ENCODE data around the gene HSH2D.
A peak's percentile ranks its signal among the peaks of the same experiment; 100 is the strongest.
"Not testable (repeated sequence)": the region's sequence is repeated elsewhere in the genome, so short reads cannot be mapped to it uniquely, and the experiment has no call there.

HSH2D gene, protein sequence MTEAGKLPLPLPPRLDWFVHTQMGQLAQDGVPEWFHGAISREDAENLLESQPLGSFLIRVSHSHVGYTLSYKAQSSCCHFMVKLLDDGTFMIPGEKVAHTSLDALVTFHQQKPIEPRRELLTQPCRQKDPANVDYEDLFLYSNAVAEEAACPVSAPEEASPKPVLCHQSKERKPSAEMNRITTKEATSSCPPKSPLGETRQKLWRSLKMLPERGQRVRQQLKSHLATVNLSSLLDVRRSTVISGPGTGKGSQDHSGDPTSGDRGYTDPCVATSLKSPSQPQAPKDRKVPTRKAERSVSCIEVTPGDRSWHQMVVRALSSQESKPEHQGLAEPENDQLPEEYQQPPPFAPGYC

GRCh38 chr19:16143399-16144215, at the start of gene HSH2D:
Gene HSH2D (plus strand): TSS chr19:16143685. CDS start chr19:16148751, 5,066 bp downstream.
- peak; percentile 56 to 60 for DNase-seq (ENCODE audit: low read depth in 2 of 2)

DNA sequence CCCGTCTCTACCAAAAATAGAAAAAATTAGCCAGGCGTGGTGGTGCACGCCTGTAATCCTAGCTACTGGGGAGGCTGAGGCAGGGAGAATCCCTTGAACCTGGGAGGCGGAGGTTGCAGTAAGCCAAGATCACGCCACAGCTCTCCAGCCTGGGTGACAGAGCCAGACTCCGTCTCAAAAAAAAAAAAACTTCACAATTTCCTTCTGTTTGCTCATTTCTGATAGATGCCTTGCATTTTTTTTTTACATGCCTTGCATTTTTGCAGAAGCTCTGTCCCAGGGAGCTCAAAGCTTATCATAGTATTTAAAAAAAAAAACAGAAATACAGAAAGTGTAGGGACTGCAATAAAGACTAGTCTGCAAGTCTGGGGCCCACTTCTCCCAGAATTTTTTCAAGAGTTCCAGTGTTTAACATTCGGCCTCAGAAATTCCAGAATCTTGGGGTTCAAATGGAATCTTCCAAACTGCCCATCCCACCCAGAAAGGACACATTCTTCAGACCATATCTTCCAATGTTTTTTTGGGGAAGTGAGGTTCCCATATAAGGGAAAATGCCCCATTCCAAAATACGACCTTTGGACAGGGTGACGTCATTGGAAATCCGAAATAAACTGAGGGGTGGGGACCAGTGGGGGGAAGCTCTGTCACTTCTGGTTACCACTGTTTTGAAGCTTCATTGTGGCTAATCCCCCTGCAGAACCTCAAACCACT, 49.0 kb upstream of the HSH2D start:
- DNase-seq (ENCODE audit: low read depth in 2 of 2) = no peak

GRCh38 chr19:16095071-16095571, 48.4 kb upstream of the HSH2D start:
- no peak for DNase-seq (ENCODE audit: low read depth in 2 of 2)

GRCh38 chr19:16096280-16096855, 47.1 kb upstream of the HSH2D start:
- no peak for DNase-seq (ENCODE audit: low read depth in 2 of 2)

- no peak for DNase-seq (ENCODE audit: low read depth in 2 of 2)
Observed at GRCh38 chr19:16098416-16098768, 45.1 kb upstream of the HSH2D start.

DNA sequence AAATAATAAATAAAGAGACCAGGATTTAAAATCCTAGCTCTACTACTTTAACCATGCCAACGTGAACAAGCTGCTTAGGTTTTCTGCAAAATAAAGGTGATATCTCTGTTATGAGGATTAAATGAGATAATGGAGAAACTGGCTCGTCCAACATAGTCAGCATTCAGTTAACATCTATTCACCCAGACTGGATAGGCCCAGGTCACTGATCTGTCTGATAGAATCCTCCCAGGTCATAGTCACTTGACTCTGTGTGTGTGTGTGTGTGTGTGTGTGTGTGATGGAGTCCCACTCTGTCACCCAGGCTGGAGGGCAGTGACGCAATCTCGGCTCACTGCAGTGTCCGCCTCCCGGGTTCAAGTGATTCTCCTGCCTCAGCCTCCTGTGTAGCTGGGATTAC, 44.7 kb upstream of the HSH2D start:
- DNase-seq (ENCODE audit: low read depth in 2 of 2) = no peak

GRCh38 chr19:16099314-16099965, 44.0 kb upstream of the HSH2D start:
- DNase-seq (ENCODE audit: low read depth in 2 of 2) = not testable (repeated sequence)

GRCh38 chr19:16100524-16100923, 43.0 kb upstream of the HSH2D start:
- DNase-seq (ENCODE audit: low read depth in 2 of 2) = no peak

DNA sequence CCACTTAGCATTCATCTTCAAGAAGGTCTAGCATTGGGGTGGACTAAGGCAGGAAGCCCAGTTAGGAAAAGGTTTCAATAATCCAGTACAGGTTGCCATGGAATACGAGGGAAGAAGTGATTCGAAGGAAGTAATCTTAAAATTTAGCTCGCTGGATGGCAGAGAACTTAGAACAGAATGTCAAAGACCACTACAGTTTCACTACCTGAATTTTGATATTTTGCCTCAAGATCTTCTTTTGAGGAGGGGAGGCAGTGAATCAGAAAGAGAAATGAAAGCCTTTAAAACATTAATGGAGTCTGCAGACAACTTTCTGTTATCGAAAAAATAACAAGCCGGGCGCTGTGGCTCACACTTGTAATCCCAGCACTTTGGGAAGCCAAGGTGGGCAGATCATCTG, 38.8 kb upstream of the HSH2D start:
- no peak for DNase-seq (ENCODE audit: low read depth in 2 of 2)

GRCh38 chr19:16106121-16106520, 37.4 kb upstream of the HSH2D start:
- no peak for DNase-seq (ENCODE audit: low read depth in 2 of 2)

DNA sequence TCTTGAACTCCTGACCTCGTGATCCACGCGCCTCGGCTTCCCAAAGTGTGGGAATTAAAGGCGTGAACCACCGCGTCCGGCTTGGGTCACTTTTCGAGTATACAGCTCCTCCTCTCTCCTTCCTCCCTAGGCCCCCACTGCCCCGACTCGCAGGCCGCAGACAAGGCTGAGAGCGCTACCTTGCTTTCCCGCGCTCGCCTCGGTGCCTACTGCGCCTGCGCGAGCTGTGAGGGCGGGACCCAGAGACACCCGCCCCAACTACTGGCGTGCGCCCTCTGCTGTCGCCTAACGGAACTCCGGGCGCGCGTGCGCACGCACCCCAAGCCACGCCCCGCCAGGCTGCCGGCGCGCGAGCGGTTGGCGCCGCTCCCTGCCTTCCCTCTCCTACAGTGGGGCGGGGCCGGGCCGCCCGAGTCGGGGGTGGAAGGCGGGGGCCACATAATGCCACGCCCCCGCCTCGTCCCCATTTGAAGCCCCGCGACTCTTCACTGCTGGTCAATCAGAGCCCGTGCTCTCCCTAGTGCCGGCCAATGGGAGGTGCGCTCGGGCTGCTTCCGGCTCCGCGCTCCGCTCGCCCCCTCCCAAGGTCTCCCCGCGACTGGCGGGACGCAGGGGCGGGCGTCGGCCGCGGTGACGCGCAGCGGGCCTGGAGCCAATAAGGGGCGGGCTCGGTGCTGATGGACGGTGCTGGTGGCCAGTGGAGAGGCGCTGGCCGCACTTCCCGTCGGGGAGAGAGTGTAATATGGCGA, 32.2 kb upstream of the HSH2D start, which contains the start of gene RAB8A:
RAB8A (plus strand) TSS at position 730 of the 749 bp plus-strand sequence; CDS start at position 743, 13 bp downstream.
- peak; percentile 99 to 100 for DNase-seq (ENCODE audit: low read depth in 2 of 2)

DNA sequence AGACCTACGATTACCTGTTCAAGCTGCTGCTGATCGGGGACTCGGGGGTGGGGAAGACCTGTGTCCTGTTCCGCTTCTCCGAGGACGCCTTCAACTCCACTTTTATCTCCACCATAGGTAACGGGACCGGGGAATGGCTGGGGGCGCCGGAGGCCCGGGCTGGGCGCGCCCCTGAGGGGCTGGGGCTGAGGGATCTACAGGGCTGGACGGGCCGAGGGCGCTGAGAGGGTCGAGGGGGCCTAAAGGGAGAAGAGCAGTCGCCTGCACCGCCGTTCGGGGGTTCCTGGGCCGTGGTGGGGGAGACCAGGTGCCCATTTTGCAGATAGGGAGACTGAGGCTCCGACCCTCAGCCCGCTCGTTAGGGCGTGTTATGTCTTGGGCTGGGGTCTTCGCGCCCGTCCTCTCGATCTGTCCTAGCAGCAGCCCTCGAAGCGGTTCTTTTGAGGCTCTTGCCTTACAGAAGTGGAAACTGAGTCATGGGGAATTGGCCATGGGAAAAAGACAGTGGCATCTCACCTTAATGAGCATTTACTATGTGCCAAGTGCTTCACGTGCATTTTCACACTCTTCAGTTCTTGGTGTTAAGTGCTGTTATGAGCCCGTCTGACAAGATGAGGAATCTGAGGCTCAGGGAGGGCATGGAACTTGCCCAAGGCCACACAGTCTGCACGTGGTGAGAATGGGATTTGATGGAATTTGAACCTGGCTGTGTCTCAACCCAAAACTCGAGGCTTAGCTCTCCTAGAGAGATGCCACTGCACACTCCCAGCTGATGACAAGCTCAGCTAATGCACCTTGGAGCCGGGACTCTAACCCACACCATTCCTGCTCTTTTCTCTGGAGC, 31.4 kb upstream of the HSH2D start:
- no peak for DNase-seq (ENCODE audit: low read depth in 2 of 2)

DNA sequence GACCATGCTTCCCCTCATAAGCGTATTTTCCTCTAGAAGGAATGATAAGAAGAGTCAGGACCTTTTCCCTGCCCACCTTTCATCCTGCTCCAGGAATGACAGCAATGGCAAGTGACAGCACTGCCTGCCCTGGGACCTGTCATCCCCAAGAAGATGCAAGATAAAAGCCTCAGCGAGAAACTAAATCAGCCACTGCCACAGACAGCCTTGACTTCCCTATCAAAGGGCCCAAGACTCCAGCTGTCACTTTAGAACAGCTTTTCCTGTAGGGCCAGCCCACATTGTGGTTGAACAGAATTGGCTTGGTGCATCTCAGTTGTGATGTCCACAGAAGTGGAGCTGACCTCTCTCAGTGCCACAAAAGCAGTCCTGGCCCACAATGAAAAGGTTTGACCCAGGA, 30.7 kb upstream of the HSH2D start:
- DNase-seq (ENCODE audit: low read depth in 2 of 2) = no peak

GRCh38 chr19:16113727-16114126, 29.8 kb upstream of the HSH2D start:
- DNase-seq (ENCODE audit: low read depth in 2 of 2) = no peak

GRCh38 chr19:16115301-16116039, 28.0 kb upstream of the HSH2D start:
- no peak for DNase-seq (ENCODE audit: low read depth in 2 of 2)

GRCh38 chr19:16116067-16116466, 27.4 kb upstream of the HSH2D start:
- no peak for DNase-seq (ENCODE audit: low read depth in 2 of 2)

- no peak for DNase-seq (ENCODE audit: low read depth in 2 of 2)
Observed at GRCh38 chr19:16117594-16118033, 25.9 kb upstream of the HSH2D start.

- peak in 1 of 2 donors; percentile 18 for DNase-seq (ENCODE audit: low read depth in 2 of 2)
Observed at GRCh38 chr19:16118489-16119033, 24.9 kb upstream of the HSH2D start.
